ENCODE results near the gene AFF3. TPM values are rescaled to one million over a fixed set of nuclear protein-coding genes. Genes with fewer than 3 reads are reported as not detected.

Gene AFF3
- total RNA-seq, 1 experiment from 2014 or later, result 0.22 TPM

- H2BK5ac ChIP-seq (ENCODE audit: insufficient read length, low read length), result no peak overlapping the region
- H4K20me1 ChIP-seq (ENCODE audit: control insufficient read depth, insufficient read depth, insufficient read length), result no peaks in the 10 kb centered on the region
- H3K4me2 ChIP-seq (ENCODE audit: insufficient read depth, insufficient read length, low read length), result no peak overlapping the region
- H3K9me3 ChIP-seq (ENCODE audit: control insufficient read depth, low read depth, low read length), result no peaks in the 10 kb centered on the region
- H3K27me3 ChIP-seq (ENCODE audit: insufficient read depth, low read length), result peaks cover 4% of the 10 kb centered on the region
- no peaks in the 10 kb centered on the region for H3K23me2 ChIP-seq (ENCODE audit: insufficient read length, low read depth, low read length, poor library complexity, severe bottlenecking)
- Mint-ChIP-seq H3K27ac (no peak overlapping the region), H3K9me3 (no peaks in the 10 kb centered on the region; a peak in 2 of 5 replicates), H3K27me3 (ENCODE audit: low read depth) (peaks cover 99% of the 10 kb centered on the region), H3K4me1 (no peaks in the 10 kb centered on the region), H3K36me3 (ENCODE audit: insufficient read depth in 1 of 3, low read depth in 3 of 3) (no peaks in the 10 kb centered on the region), H3K4me3 (no peak overlapping the region)
- H3K79me2 ChIP-seq (ENCODE audit: insufficient read depth, low read length), result no peaks in the 10 kb centered on the region
- no peak overlapping the region for H2BK15ac ChIP-seq (ENCODE audit: low read depth, low read length)
- no peak overlapping the region for H3K9ac ChIP-seq (ENCODE audit: extremely low read depth, insufficient read length, low read length)
- H2AK5ac ChIP-seq (ENCODE audit: insufficient read length, low read length), result no peak overlapping the region
- no peak overlapping the region for H3K23ac ChIP-seq (ENCODE audit: insufficient read length, low read depth, low read length)
- no peak overlapping the region for H4K8ac ChIP-seq (replicated peaks; ENCODE audit: insufficient read length, low read depth, low read length)
- H3K4ac ChIP-seq (ENCODE audit: low read depth, low read length), result no peak overlapping the region
- H3K79me1 ChIP-seq (ENCODE audit: insufficient read depth, low read depth, low read length, poor library complexity, severe bottlenecking), result no peaks in the 10 kb centered on the region
- TF ChIP-seq CTCF (conservative IDR thresholded peaks at IDR 0.05), result no peak
- no peak overlapping the region for H4K5ac ChIP-seq (ENCODE audit: insufficient read length, low read depth, low read length)
- H3K14ac ChIP-seq (ENCODE audit: insufficient read depth, low read length), result no peak overlapping the region
- H4K91ac ChIP-seq (ENCODE audit: insufficient read length, low read depth, low read length), result no peak overlapping the region
- no peak overlapping the region for H2BK120ac ChIP-seq (ENCODE audit: low read depth, low read length, poor library complexity, severe bottlenecking)
- H2BK20ac ChIP-seq (ENCODE audit: low read depth, low read length, poor library complexity, severe bottlenecking), result no peak overlapping the region
- no CpG with 5 or more reads among the region's 8 CpGs for WGBS (ENCODE audit: extremely low coverage, insufficient read length, low lambda C conversion rate)
- H3K18ac ChIP-seq (ENCODE audit: insufficient read length, low read depth, low read length), result no peak overlapping the region
- H2BK12ac ChIP-seq (ENCODE audit: insufficient read length, low read depth, low read length), result no peak overlapping the region
- H2AFZ ChIP-seq (ENCODE audit: low read length), result no peak overlapping the region
- no peak overlapping the region for H3K56ac ChIP-seq (ENCODE audit: insufficient read length, low read depth, low read length)
- H3K4me1 ChIP-seq (ENCODE audit: insufficient read depth, low read length), result no peaks in the 10 kb centered on the region
- H3K27ac ChIP-seq (ENCODE audit: insufficient read length, low read depth, low read length), result no peak overlapping the region
- H3T11ph ChIP-seq (ENCODE audit: low read length), result no peak overlapping the region
- no peak for DNase-seq
Observed at GRCh38 chr2:100126201-100126600, 16.2 kb downstream of the AFF3 start.
